Prostate gland (tissue), 2 donors: ENCODE data around the gene BPIFA2.

Source experiments
- POLR2A ChIP-seq: fragments of 450-650 bp; IDR thresholded peaks from one replicate; pipeline ENCODE4 v1.6.1; 2016; ENCODE audit warnings: antibody characterized with exemption, mild to moderate bottlenecking
- POLR2AphosphoS5 ChIP-seq: sonication (generic); formaldehyde crosslinking; IDR thresholded peaks from one replicate; pipeline ENCODE4 v1.6.1; 2017; ENCODE audit warnings: antibody characterized with exemption
- TF ChIP-seq, protein P1 (sequence below), 4 experiments: fragments of 200-600 bp in 2 of 4; fragments of 450-650 bp in 2 of 4; sonication (generic) in 2 of 4; IDR thresholded peaks; 1 replicate in 3 of 4; 2 replicates in 1 of 4; pipeline ENCODE4 v1.5.1; 2016 to 2019; ENCODE audit warnings: antibody characterized with exemption in 4 of 4, mild to moderate bottlenecking in 2 of 4, moderate library complexity in 2 of 4

DNA sequence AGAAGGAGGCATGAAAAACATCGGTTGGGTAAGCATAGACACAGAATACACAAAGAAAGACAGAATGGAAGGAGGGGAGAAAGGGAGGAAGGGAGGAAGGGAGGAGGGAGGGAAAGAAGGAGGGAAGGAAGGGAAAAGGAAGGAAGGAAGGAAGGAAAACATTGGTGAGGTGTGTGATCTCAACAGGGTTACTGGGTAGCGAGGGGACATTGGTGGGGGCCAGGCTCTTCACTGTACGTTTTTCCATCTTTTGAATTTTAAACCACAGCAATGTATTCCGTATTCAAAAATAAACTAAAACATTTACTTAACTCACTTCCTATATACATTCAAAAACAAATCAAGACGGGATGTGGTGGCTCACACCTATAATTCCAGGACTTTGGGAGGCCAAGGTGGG lies 20.7 kb upstream of the BPIFA2 start:
- TF ChIP-seq, protein P1, sequence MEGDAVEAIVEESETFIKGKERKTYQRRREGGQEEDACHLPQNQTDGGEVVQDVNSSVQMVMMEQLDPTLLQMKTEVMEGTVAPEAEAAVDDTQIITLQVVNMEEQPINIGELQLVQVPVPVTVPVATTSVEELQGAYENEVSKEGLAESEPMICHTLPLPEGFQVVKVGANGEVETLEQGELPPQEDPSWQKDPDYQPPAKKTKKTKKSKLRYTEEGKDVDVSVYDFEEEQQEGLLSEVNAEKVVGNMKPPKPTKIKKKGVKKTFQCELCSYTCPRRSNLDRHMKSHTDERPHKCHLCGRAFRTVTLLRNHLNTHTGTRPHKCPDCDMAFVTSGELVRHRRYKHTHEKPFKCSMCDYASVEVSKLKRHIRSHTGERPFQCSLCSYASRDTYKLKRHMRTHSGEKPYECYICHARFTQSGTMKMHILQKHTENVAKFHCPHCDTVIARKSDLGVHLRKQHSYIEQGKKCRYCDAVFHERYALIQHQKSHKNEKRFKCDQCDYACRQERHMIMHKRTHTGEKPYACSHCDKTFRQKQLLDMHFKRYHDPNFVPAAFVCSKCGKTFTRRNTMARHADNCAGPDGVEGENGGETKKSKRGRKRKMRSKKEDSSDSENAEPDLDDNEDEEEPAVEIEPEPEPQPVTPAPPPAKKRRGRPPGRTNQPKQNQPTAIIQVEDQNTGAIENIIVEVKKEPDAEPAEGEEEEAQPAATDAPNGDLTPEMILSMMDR (IDR thresholded peaks at IDR 0.05), result no peak
- no peak for TF ChIP-seq POLR2A
- no peak for TF ChIP-seq POLR2AphosphoS5
